Astrocyte (in vitro differentiated cells and primary cell): ENCODE measurements around the gene TIRAP. TPM values are rescaled to one million over a fixed set of nuclear protein-coding genes. Genes with fewer than 3 reads are reported as not detected.

Experiments
- DNase-seq: peaks from one replicate; pipeline ENCODE4 v3.0.0-alpha.2; 2010; ENCODE audit warnings: low read depth
- FAIRE-seq: peaks from 2 replicates; lab custom pipeline; 2011; peaks lifted over from hg19 to GRCh38; lab: Jason Lieb, UNC
- H2AFZ ChIP-seq: 2 replicates; pipeline ENCODE4 v1.6.0; 2012; ENCODE audit warnings: low read depth, low read length, inconsistent platforms
- H3K27ac ChIP-seq: 2 replicates; pipeline ENCODE4 v1.5.1; 2011; ENCODE audit warnings: low read depth, low read length, inconsistent platforms
- H3K27me3 ChIP-seq: 2 replicates; pipeline ENCODE4 v1.6.0; 2011; ENCODE audit warnings: low read length, inconsistent platforms; ENCODE audit not compliant: insufficient read depth
- H3K36me3 ChIP-seq: 2 replicates; pipeline ENCODE4 v1.5.1; 2011; ENCODE audit warnings: low read length, inconsistent platforms; ENCODE audit not compliant: insufficient read depth
- H3K4me1 ChIP-seq: 2 replicates; pipeline ENCODE4 v1.5.1; 2011; ENCODE audit warnings: low read length, inconsistent platforms; ENCODE audit not compliant: insufficient read depth
- H3K4me2 ChIP-seq: 2 replicates; pipeline ENCODE4 v1.6.0; 2012; ENCODE audit warnings: low read length, inconsistent platforms
- H3K4me3 ChIP-seq: 2 replicates; pipeline ENCODE4 v1.5.1; 2011; ENCODE audit warnings: low read depth, mild to moderate bottlenecking, low read length, inconsistent platforms; ENCODE audit not compliant: insufficient read depth
- H3K79me2 ChIP-seq: 2 replicates; pipeline ENCODE4 v1.6.0; 2012; ENCODE audit warnings: mild to moderate bottlenecking, low read length, inconsistent platforms; ENCODE audit not compliant: insufficient read depth
- H3K9ac ChIP-seq: 2 replicates; pipeline ENCODE4 v1.6.0; 2012; ENCODE audit warnings: mild to moderate bottlenecking, low read length, inconsistent platforms
- H3K9me3 ChIP-seq: 2 replicates; pipeline ENCODE4 v1.5.1; 2012; ENCODE audit warnings: low read depth, mild to moderate bottlenecking, low read length, inconsistent platforms; ENCODE audit not compliant: insufficient read depth
- H4K20me1 ChIP-seq: 2 replicates; pipeline ENCODE4 v1.6.0; 2012; ENCODE audit warnings: low read length, inconsistent platforms; ENCODE audit not compliant: insufficient read depth
- H3K27ac Mint-ChIP-seq: one replicate; pipeline ENCODE4 v1.8.0; 2021; ENCODE audit warnings: mild to moderate bottlenecking, mixed read lengths; ENCODE audit not compliant: unreplicated experiment
- H3K27me3 Mint-ChIP-seq: one replicate; pipeline ENCODE4 v1.8.0; 2021; ENCODE audit warnings: low read depth, mixed read lengths; ENCODE audit not compliant: unreplicated experiment
- H3K36me3 Mint-ChIP-seq: one replicate; pipeline ENCODE4 v1.8.0; 2021; ENCODE audit warnings: low read depth, mixed read lengths; ENCODE audit not compliant: unreplicated experiment
- H3K4me1 Mint-ChIP-seq: one replicate; pipeline ENCODE4 v1.8.0; 2021; ENCODE audit warnings: low read depth, mixed read lengths; ENCODE audit not compliant: unreplicated experiment
- H3K4me3 Mint-ChIP-seq: one replicate; pipeline ENCODE4 v1.8.0; 2021; ENCODE audit warnings: mild to moderate bottlenecking, moderate library complexity, mixed read lengths; ENCODE audit not compliant: unreplicated experiment
- H3K9me3 Mint-ChIP-seq: one replicate; pipeline ENCODE4 v1.8.0; 2021; ENCODE audit warnings: mild to moderate bottlenecking, mixed read lengths; ENCODE audit not compliant: unreplicated experiment
- CTCF ChIP-seq: IDR thresholded peaks from 2 replicates; pipeline ENCODE4 v1.5.1; 2011; ENCODE audit warnings: low read depth, mild to moderate bottlenecking, inconsistent platforms, low read length, moderate library complexity; ENCODE audit not compliant: insufficient read depth
- EZH2 ChIP-seq: IDR thresholded peaks from 2 replicates; pipeline ENCODE4 v1.6.1; 2012; ENCODE audit warnings: mild to moderate bottlenecking, low read length, inconsistent platforms; ENCODE audit not compliant: insufficient read depth
- total RNA-seq: library from RNA; stranded (reverse); gene quantifications from 2 replicates; pipeline ENCODE4 v1.2.1, GENCODE V29; 2021

The TIRAP gene
- total RNA-seq, 1 donor from 2014 or later = 6.6 TPM

- Histone ChIP-seq H3K79me2 (no peaks in the 10 kb centered on the region), H3K9me3 (no peaks in the 10 kb centered on the region), H3K27ac (no peak overlapping the region), H2AFZ (no peak overlapping the region), H3K4me2 (no peak overlapping the region), H3K4me1 (peaks cover 28% of the 10 kb centered on the region), H3K9ac (no peak overlapping the region), H3K36me3 (no peaks in the 10 kb centered on the region), H3K4me3 (no peak overlapping the region), H3K27me3 (no peaks in the 10 kb centered on the region), H4K20me1 (no peaks in the 10 kb centered on the region)
- Mint-ChIP-seq H3K9me3 (peaks cover 3% of the 10 kb centered on the region), H3K27me3 (no peaks in the 10 kb centered on the region), H3K4me3 (no peak overlapping the region), H3K36me3 (peaks cover 6% of the 10 kb centered on the region), H3K4me1 (peaks cover 47% of the 10 kb centered on the region), H3K27ac (no peak overlapping the region)
- DNase-seq (no peak), FAIRE-seq (no peak)
- TF ChIP-seq CTCF = no peak
- no peak for TF ChIP-seq EZH2
These were observed 55.6 kb downstream of the TIRAP start for GRCh38 chr11:126338346-126339055.

- no peaks in the 10 kb centered on the region for H3K79me2 ChIP-seq
- H3K27ac ChIP-seq = no peak overlapping the region
- no peak overlapping the region for H3K4me2 ChIP-seq
- H3K27ac Mint-ChIP-seq = peak overlapping the region; percentile 12
- no peaks in the 10 kb centered on the region for H4K20me1 ChIP-seq
- H3K36me3 Mint-ChIP-seq = peaks cover 6% of the 10 kb centered on the region
- H3K4me3 ChIP-seq = no peak overlapping the region
- H3K4me1 ChIP-seq = peaks cover 28% of the 10 kb centered on the region
- no peaks in the 10 kb centered on the region for H3K36me3 ChIP-seq
- no peaks in the 10 kb centered on the region for H3K27me3 ChIP-seq
- no peak overlapping the region for H3K4me3 Mint-ChIP-seq
- no peaks in the 10 kb centered on the region for H3K27me3 Mint-ChIP-seq
- no peak overlapping the region for H3K9ac ChIP-seq
- TF ChIP-seq CTCF (no peak), EZH2 (no peak)
- no peak overlapping the region for H2AFZ ChIP-seq
- peaks cover 3% of the 10 kb centered on the region for H3K9me3 Mint-ChIP-seq
- FAIRE-seq (no peak), DNase-seq (no peak)
- H3K4me1 Mint-ChIP-seq = peaks cover 43% of the 10 kb centered on the region
- no peaks in the 10 kb centered on the region for H3K9me3 ChIP-seq
These were observed 56.4 kb downstream of the TIRAP start for GRCh38 chr11:126339073-126339862.
